GM23338 (cell line): ENCODE data around the gene SELENOV. TPM values are rescaled to one million over a fixed set of nuclear protein-coding genes. Genes with fewer than 3 reads are reported as not detected.

Experiments
- ATAC-seq: fragments of 200-7000 bp; cut with Tn5 transposase; 3 replicates; pipeline ENCODE4 v1.9.1; 2020
- DNase-seq: peaks from one replicate; pipeline ENCODE4 v3.0.0-alpha.2; 2015; ENCODE audit warnings: low spot score
- H2AFZ ChIP-seq: fragments of 200-600 bp; sonication (generic); 2 replicates; pipeline ENCODE4 v1.8.0; 2016; ENCODE audit warnings: antibody characterized with exemption, mild to moderate bottlenecking, moderate library complexity
- H3F3A ChIP-seq: fragments of 200-600 bp; sonication (generic); replicated peaks from 2 replicates; pipeline ENCODE4 v1.8.0; 2017; ENCODE audit warnings: antibody characterized with exemption, mixed run types, low read depth
- H3K27ac ChIP-seq: fragments of 200-600 bp; sonication (generic); 2 replicates; pipeline ENCODE4 v1.6.1; 2016; ENCODE audit warnings: low read depth
- H3K27me3 ChIP-seq: fragments of 200-600 bp; sonication (generic); 2 replicates; pipeline ENCODE4 v1.8.0; 2016; ENCODE audit warnings: mild to moderate bottlenecking, mixed run types, moderate library complexity; ENCODE audit not compliant: insufficient read depth
- H3K36me3 ChIP-seq: fragments of 200-600 bp; sonication (generic); 2 replicates; pipeline ENCODE4 v1.8.0; 2016; ENCODE audit warnings: mild to moderate bottlenecking; ENCODE audit not compliant: insufficient read depth
- H3K4me1 ChIP-seq: fragments of 200-600 bp; sonication (generic); 2 replicates; pipeline ENCODE4 v1.8.0; 2016; ENCODE audit warnings: mild to moderate bottlenecking, moderate library complexity; ENCODE audit not compliant: insufficient read depth
- H3K4me2 ChIP-seq: fragments of 200-600 bp; sonication (generic); 2 replicates; pipeline ENCODE4 v1.7.1; 2017; ENCODE audit warnings: mixed run types
- H3K4me3 ChIP-seq: fragments of 200-600 bp; sonication (generic); 2 replicates; pipeline ENCODE4 v1.6.1; 2016; ENCODE audit warnings: mixed run types
- H3K79me2 ChIP-seq: fragments of 200-600 bp; sonication (generic); replicated peaks from 2 replicates; pipeline ENCODE4 v1.8.0; 2017; ENCODE audit warnings: mild to moderate bottlenecking; ENCODE audit not compliant: insufficient read depth
- H3K9me2 ChIP-seq: fragments of 200-600 bp; sonication (generic); 2 replicates; pipeline ENCODE4 v1.8.0; 2017; ENCODE audit not compliant: insufficient read depth
- H4K20me1 ChIP-seq: fragments of 200-600 bp; sonication (generic); replicated peaks from 2 replicates; pipeline ENCODE4 v1.8.0; 2017; ENCODE audit warnings: mild to moderate bottlenecking; ENCODE audit not compliant: insufficient read depth
- H3K27ac Mint-ChIP-seq: 2 replicates; pipeline ENCODE4 v1.8.0; 2020; ENCODE audit warnings: inconsistent platforms, mild to moderate bottlenecking, moderate library complexity, mixed read lengths
- H3K27me3 Mint-ChIP-seq: 3 replicates; pipeline ENCODE4 v1.8.0; 2022; ENCODE audit warnings: low read depth, mild to moderate bottlenecking, moderate library complexity, mixed read lengths, inconsistent platforms; ENCODE audit not compliant: insufficient read depth, poor library complexity
- H3K36me3 Mint-ChIP-seq: 3 replicates; pipeline ENCODE4 v1.8.0; 2021; ENCODE audit warnings: low read depth, mild to moderate bottlenecking, inconsistent platforms, moderate library complexity, mixed read lengths
- H3K4me1 Mint-ChIP-seq: 3 replicates; pipeline ENCODE4 v1.8.0; 2020; ENCODE audit warnings: mild to moderate bottlenecking, inconsistent platforms, mixed read lengths
- H3K4me3 Mint-ChIP-seq: 3 replicates; pipeline ENCODE4 v1.8.0; 2021; ENCODE audit warnings: moderate library complexity, mild to moderate bottlenecking, inconsistent platforms, mixed read lengths
- H3K9me3 Mint-ChIP-seq: 3 replicates; pipeline ENCODE4 v1.8.0; 2020; ENCODE audit warnings: moderate library complexity, mild to moderate bottlenecking, inconsistent platforms, mixed read lengths
- CREB1 ChIP-seq: fragments of 250-450 bp; sonication (Bioruptor Pico); IDR thresholded peaks from 2 replicates; pipeline ENCODE4 v1.5.0; 2020; ENCODE audit warnings: low read depth, mild to moderate bottlenecking, moderate library complexity
- CTCF ChIP-seq, 2 experiments: fragments of 200-600 bp in 1 of 2; sonication (generic) in 1 of 2; conservative IDR thresholded peaks; 2 replicates each; pipeline versions ENCODE4 v1.5.1 to v1.6.1; 2016 to 2017; ENCODE audit warnings: antibody characterized with exemption in 2 of 2, low read depth in 2 of 2, mild to moderate bottlenecking in 2 of 2, moderate library complexity in 1 of 2
- ETS1 ChIP-seq: IDR thresholded peaks from 2 replicates; pipeline ENCODE4 v1.6.1; 2016; ENCODE audit warnings: antibody characterized with exemption
- EZH2 ChIP-seq: fragments of 200-600 bp; sonication (generic); IDR thresholded peaks from one replicate; pipeline ENCODE4 v1.8.0; 2017; ENCODE audit warnings: antibody characterized with exemption, mild to moderate bottlenecking, low read depth; ENCODE audit not compliant: unreplicated experiment
- EZH2phosphoT487 ChIP-seq: fragments of 200-600 bp; sonication (generic); IDR thresholded peaks from one replicate; pipeline ENCODE4 v1.8.1; 2018; ENCODE audit warnings: antibody characterized with exemption; ENCODE audit not compliant: unreplicated experiment
- JUNB ChIP-seq: IDR thresholded peaks from one replicate; pipeline ENCODE4 v1.6.1; 2016; ENCODE audit warnings: antibody characterized with exemption; ENCODE audit not compliant: unreplicated experiment
- NANOG ChIP-seq: IDR thresholded peaks from 2 replicates; pipeline ENCODE4 v1.6.1; 2016; ENCODE audit warnings: antibody characterized with exemption, borderline replicate concordance
- POLR2AphosphoS5 ChIP-seq: IDR thresholded peaks from 2 replicates; pipeline ENCODE4 v1.6.1; 2016; ENCODE audit warnings: antibody characterized with exemption, low read depth
- REST ChIP-seq: IDR thresholded peaks from one replicate; pipeline ENCODE4 v1.6.1; 2018; ENCODE audit warnings: antibody characterized with exemption; ENCODE audit not compliant: unreplicated experiment
- STAT1 ChIP-seq: IDR thresholded peaks from one replicate; pipeline ENCODE4 v1.6.1; 2016; ENCODE audit warnings: antibody characterized with exemption; ENCODE audit not compliant: unreplicated experiment
- ZNF331 ChIP-seq: fragments of 250-450 bp; sonication (Bioruptor Pico); IDR thresholded peaks from 2 replicates; pipeline ENCODE4 v1.5.0; 2020; ENCODE audit warnings: low read depth, mild to moderate bottlenecking, moderate library complexity
- polyA plus RNA-seq: library from polyadenylated mRNA; unstranded; fragments of >200 nt; fragmentation: Nextera tagmentation; extraction: Ambion mirVana; gene quantifications from 2 replicates; pipeline ENCODE4 v1.2.1, GENCODE V29; 2016
- total RNA-seq: library from RNA; depleted of rRNA; stranded (reverse); fragments of >200 nt; shearing (Covaris generic); gene quantifications from 2 replicates; pipeline ENCODE4 v1.2.3, GENCODE V29; 2014

The SELENOV gene
- total and polyA plus RNA-seq, 2 experiments from 2014 or later, result 8.0 to 8.7 TPM

- TF ChIP-seq CTCF (conservative IDR thresholded peaks at IDR 0.05; ENCODE audit: low read depth in 2 of 2) (peak in 1 of 2 experiments; percentile 48; a peak in 3 of 4 replicates), STAT1 (no peak), ETS1 (no peak), JUNB (no peak), EZH2 (no peak), NANOG (no peak), REST (no peak), EZH2phosphoT487 (no peak), CREB1 (CRISPR knock-in tag) (no peak)
These were observed 16.7 kb upstream of the SELENOV start (continued) for GRCh38 chr19:39497996-39498797.

- Mint-ChIP-seq H3K27ac (no peak within 1 kb of the TSS), H3K27me3 (peaks cover 69% of the 10 kb centered on the region), H3K4me3 (peak within 1 kb of the TSS; percentile 73), H3K36me3 (peaks cover 15% of the 10 kb centered on the region), H3K4me1 (peaks cover 16% of the 10 kb centered on the region), H3K9me3 (peaks cover 16% of the 10 kb centered on the region)
- Histone ChIP-seq H3F3A (peaks cover 9% of the 10 kb centered on the region), H2AFZ (peak within 1 kb of the TSS; percentile 97), H3K4me3 (peak within 1 kb of the TSS; percentile 74), H3K27ac (no peak within 1 kb of the TSS), H3K36me3 (no peaks in the 10 kb centered on the region), H3K9me2 (0 out of 2 replicates have a peak, but pooled peaks cover 7% of the 10 kb centered on the region), H3K4me1 (peaks cover 11% of the 10 kb centered on the region), H3K79me2 (no peaks in the 10 kb centered on the region), H3K27me3 (peaks cover 70% of the 10 kb centered on the region), H4K20me1 (no peaks in the 10 kb centered on the region), H3K4me2 (peak within 1 kb of the TSS; percentile 95)
- peak; percentile 65 for DNase-seq
- peak; percentile 75 for ATAC-seq
- TF ChIP-seq ZNF331 (CRISPR knock-in tag) (no peak), POLR2AphosphoS5 (peak; percentile 67), EZH2 (peak; percentile 48), CTCF (conservative IDR thresholded peaks at IDR 0.05; ENCODE audit: low read depth in 2 of 2) (0 out of 4 replicates have a peak, but pooled peaks of 1 of the 2 experiments have one; percentile 5), CREB1 (CRISPR knock-in tag) (no peak), STAT1 (no peak), NANOG (no peak), ETS1 (no peak), EZH2phosphoT487 (no peak)
These were observed 15.9 kb upstream of the SELENOV start, which contains the start of gene DLL3 for GRCh38 chr19:39498798-39499642. DLL3 (plus strand) TSS chr19:39498947; CDS start chr19:39498975, 28 bp downstream.
